ENCODE measurements around the gene CAMK2D. TPM values are rescaled to one million over a fixed set of nuclear protein-coding genes. Genes with fewer than 3 reads are reported as not detected.

Gene CAMK2D
- total RNA-seq, 2 experiments from 2014 or later, result 104 to 120 TPM

GRCh38 chr4:113784497-113785250 is 23.1 kb upstream of the CAMK2D start:
- H3K9me3 ChIP-seq (ENCODE audit: low read length), result no peaks in the 10 kb centered on the region
- no peaks in the 10 kb centered on the region for H4K20me1 ChIP-seq (ENCODE audit: insufficient read depth, low read length)
- no peak overlapping the region for H3K27ac ChIP-seq (ENCODE audit: low read depth, low read length, poor library complexity, severe bottlenecking)
- no peaks in the 10 kb centered on the region for H3K79me2 ChIP-seq (ENCODE audit: insufficient read depth, low read depth, low read length)
- TF ChIP-seq CTCF (conservative IDR thresholded peaks at IDR 0.05; ENCODE audit: low read length), result no peak
- TF ChIP-seq EZH2phosphoT487 (IDR thresholded peaks at IDR 0.05; ENCODE audit: borderline replicate concordance, low read depth, low read length), result no peak
- no TSS peak for BruUV-seq (replicated peaks)
- no peaks in the 10 kb centered on the region for H3K36me3 ChIP-seq (ENCODE audit: insufficient read depth, low read length)
- no peaks in the 10 kb centered on the region for H3K9me2 ChIP-seq (ENCODE audit: insufficient read depth, low read length)
- intact Hi-C loops (cut with micrococcal nuclease; ENCODE audit: unreplicated experiment), result loop anchor here (5.0 kb wide), 1 partner anchor 118 kb away; no protein-coding TSS in a partner anchor
- peaks cover 17% of the 10 kb centered on the region for H3K4me1 ChIP-seq (ENCODE audit: insufficient read depth, low read length, poor library complexity, severe bottlenecking)
- no peak overlapping the region for H3K4me2 ChIP-seq (ENCODE audit: low read length)
- no peak overlapping the region for H2AFZ ChIP-seq (ENCODE audit: low read length)
- DNase-seq (ENCODE audit: low spot score), result no peak
- H3K4me3 ChIP-seq (ENCODE audit: low read depth, low read length, poor library complexity, severe bottlenecking), result no peak overlapping the region
- POLR2A ChIA-PET, result interaction anchor here (0.6 to 1.6 kb wide), 3 partner anchors 9 to 105 kb away, joined by 3 to 10 read pairs (median 5); no protein-coding TSS in a partner anchor
- CTCF ChIA-PET (ENCODE audit: unreplicated experiment), result no interaction called here

- no peaks in the 10 kb centered on the region for H3K36me3 ChIP-seq (ENCODE audit: insufficient read depth, low read length)
- ChIA-PET POLR2A (no interaction called here), CTCF (ENCODE audit: unreplicated experiment) (no interaction called here)
- no peaks in the 10 kb centered on the region for H3K9me2 ChIP-seq (ENCODE audit: insufficient read depth, low read length)
- no peak overlapping the region for H2AFZ ChIP-seq (ENCODE audit: low read length)
- no TSS peak for BruUV-seq (replicated peaks)
- no peak overlapping the region for H3K27ac ChIP-seq (ENCODE audit: low read depth, low read length, poor library complexity, severe bottlenecking)
- peaks cover 10% of the 10 kb centered on the region for H3K4me1 ChIP-seq (ENCODE audit: insufficient read depth, low read length, poor library complexity, severe bottlenecking)
- DNase-seq (ENCODE audit: low spot score), result no peak
- H3K9me3 ChIP-seq (ENCODE audit: low read length), result no peaks in the 10 kb centered on the region
- no peak overlapping the region for H3K4me3 ChIP-seq (ENCODE audit: low read depth, low read length, poor library complexity, severe bottlenecking)
- H3K79me2 ChIP-seq (ENCODE audit: insufficient read depth, low read depth, low read length), result no peaks in the 10 kb centered on the region
- no peak for TF ChIP-seq EZH2phosphoT487 (IDR thresholded peaks at IDR 0.05; ENCODE audit: borderline replicate concordance, low read depth, low read length)
- no peak for TF ChIP-seq CTCF (conservative IDR thresholded peaks at IDR 0.05; ENCODE audit: low read length)
- H3K4me2 ChIP-seq (ENCODE audit: low read length), result no peak overlapping the region
- intact Hi-C loops (cut with micrococcal nuclease; ENCODE audit: unreplicated experiment), result loop anchor here (5.0 kb wide), 1 partner anchor 119 kb away; no protein-coding TSS in a partner anchor
- no peaks in the 10 kb centered on the region for H4K20me1 ChIP-seq (ENCODE audit: insufficient read depth, low read length)
Measured at GRCh38 chr4:113783701-113784100, 22.2 kb upstream of the CAMK2D start.

GRCh38 chr4:113783289-113783688 is 21.8 kb upstream of the CAMK2D start:
- Histone ChIP-seq H3K4me2 (ENCODE audit: low read length) (no peak overlapping the region), H3K27ac (ENCODE audit: low read depth, low read length, poor library complexity, severe bottlenecking) (no peak overlapping the region), H3K9me2 (ENCODE audit: insufficient read depth, low read length) (no peaks in the 10 kb centered on the region), H2AFZ (ENCODE audit: low read length) (no peak overlapping the region), H3K9me3 (ENCODE audit: low read length) (no peaks in the 10 kb centered on the region), H3K36me3 (ENCODE audit: insufficient read depth, low read length) (no peaks in the 10 kb centered on the region), H3K4me1 (ENCODE audit: insufficient read depth, low read length, poor library complexity, severe bottlenecking) (peaks cover 6% of the 10 kb centered on the region), H4K20me1 (ENCODE audit: insufficient read depth, low read length) (no peaks in the 10 kb centered on the region), H3K79me2 (ENCODE audit: insufficient read depth, low read depth, low read length) (no peaks in the 10 kb centered on the region), H3K4me3 (ENCODE audit: low read depth, low read length, poor library complexity, severe bottlenecking) (no peak overlapping the region)
- CTCF ChIA-PET (ENCODE audit: unreplicated experiment), result no interaction called here
- intact Hi-C loops (cut with micrococcal nuclease; ENCODE audit: unreplicated experiment), result loop anchor here (5.0 kb wide), 1 partner anchor 119 kb away; no protein-coding TSS in a partner anchor
- DNase-seq (ENCODE audit: low spot score), result no peak
- no TSS peak for BruUV-seq (replicated peaks)
- POLR2A ChIA-PET, result no interaction called here
- TF ChIP-seq EZH2phosphoT487 (IDR thresholded peaks at IDR 0.05; ENCODE audit: borderline replicate concordance, low read depth, low read length) (no peak), CTCF (conservative IDR thresholded peaks at IDR 0.05; ENCODE audit: low read length) (no peak)

Data from OCI-LY7 (cell line).